K562 (cell line): ENCODE results near the gene CKLF. TPM values are rescaled to one million over a fixed set of nuclear protein-coding genes. Genes with fewer than 3 reads are reported as not detected.

ENCODE experiments used
- CSDE1 ChIP-seq, 2 experiments: fragments of 450-650 bp; IDR thresholded peaks; 2 replicates each; pipeline ENCODE4 v1.6.1; 2016; ENCODE audit warnings: mild to moderate bottlenecking in 1 of 2
- EHMT2 ChIP-seq: fragments of 450-650 bp; IDR thresholded peaks from 2 replicates; pipeline ENCODE4 v1.6.1; 2018; ENCODE audit warnings: antibody characterized with exemption
- ETV1 ChIP-seq: fragments of 450-650 bp; conservative IDR thresholded peaks from 2 replicates; pipeline ENCODE4 v1.6.1; 2016; ENCODE audit warnings: missing genetic modification characterization, control low read depth, low read depth, missing compliant biosample characterization
- KAT7 ChIP-seq: sonication (generic); formaldehyde crosslinking; IDR thresholded peaks from 2 replicates; pipeline ENCODE4 v1.8.0; 2022; ENCODE audit warnings: missing genetic modification reagents, mild to moderate bottlenecking, borderline replicate concordance
- KHSRP ChIP-seq: fragments of 450-650 bp; IDR thresholded peaks from 2 replicates; pipeline ENCODE4 v1.6.1; 2017
- NFXL1 ChIP-seq: fragments of 450-650 bp; formaldehyde crosslinking; IDR thresholded peaks from 2 replicates; pipeline ENCODE4 v1.4.0; 2021; ENCODE audit warnings: mild to moderate bottlenecking
- OTX1 ChIP-seq: fragments of 450-650 bp; formaldehyde crosslinking; IDR thresholded peaks from 2 replicates; pipeline ENCODE4 v1.4.0; 2022; ENCODE audit warnings: mild to moderate bottlenecking
- SAFB ChIP-seq: fragments of 200-400 bp; formaldehyde crosslinking; IDR thresholded peaks from 2 replicates; pipeline ENCODE4 v1.6.1; 2017; ENCODE audit warnings: low read depth, low read length, borderline replicate concordance
- SETDB1 ChIP-seq: IDR thresholded peaks from one replicate; pipeline ENCODE4 v1.6.1; 2012; ENCODE audit warnings: low read length, control low read depth, inconsistent platforms
- SMARCC2 ChIP-seq: fragments of 450-650 bp; IDR thresholded peaks from 2 replicates; pipeline ENCODE4 v1.6.1; 2017; ENCODE audit warnings: antibody characterized with exemption, moderate library complexity, mild to moderate bottlenecking, low read depth
- SMC3 ChIP-seq: conservative IDR thresholded peaks from 2 replicates; pipeline ENCODE4 v1.6.1; 2011; ENCODE audit warnings: low read depth, low read length, improper control_type of control experiment; ENCODE audit not compliant: insufficient read depth
- TAF1 ChIP-seq: IDR thresholded peaks from 2 replicates; pipeline ENCODE4 v1.6.1; 2011; ENCODE audit warnings: mild to moderate bottlenecking, low read length, moderate library complexity; ENCODE audit not compliant: insufficient read depth, control insufficient read depth, severe bottlenecking; ENCODE audit errors: extremely low read depth
- TAF7 ChIP-seq: fragments of 450-650 bp; IDR thresholded peaks from 2 replicates; pipeline ENCODE4 v1.6.1; 2016; ENCODE audit warnings: missing genetic modification characterization, missing compliant biosample characterization
- ZFP1 ChIP-seq: fragments of 450-650 bp; formaldehyde crosslinking; IDR thresholded peaks from 2 replicates; pipeline ENCODE4 v1.4.0; 2020; ENCODE audit warnings: mild to moderate bottlenecking, mixed read lengths
- ZNF436 ChIP-seq: fragments of 250-450, 450-650 bp; sonication (Bioruptor Pico); formaldehyde crosslinking; IDR thresholded peaks from 2 replicates; pipeline ENCODE4 v1.7.0; 2020; ENCODE audit warnings: mild to moderate bottlenecking
- polyA plus RNA-seq, 8 experiments: library from polyadenylated mRNA; depleted of rRNA in 4 of 8; stranded (reverse) in 5 of 8; unstranded in 3 of 8; fragments of >200 nt; fragmentation: Nextera tagmentation in 2 of 8; fragmentation: Illumina TruSeq in 1 of 8; extraction: Ambion mirVana in 2 of 8; extraction: Trizol in 1 of 8; gene quantifications; 2 replicates each; pipeline versions ENCODE4 v1.2.1 to v1.2.3, GENCODE V29; 2011 to 2014; ENCODE audit warnings: inconsistent platforms in 1 of 8, missing spikeins in 1 of 8
- total RNA-seq, 7 experiments: library from RNA; depleted of rRNA in 6 of 7; stranded (reverse); fragments of >200 nt in 6 of 7; fragmentation: Illumina TruSeq in 2 of 7; extraction: Trizol in 2 of 7; gene quantifications; 2 replicates each; pipeline versions ENCODE4 v1.2.1 to v1.2.3, GENCODE V29; 2011 to 2021; ENCODE audit warnings: low replicate concordance in 1 of 7
- TF ChIP-seq, protein P1 (sequence below): fragments of 250-450 bp; sonication (Bioruptor Pico); IDR thresholded peaks from 2 replicates; pipeline ENCODE4 v1.4.0; 2020; ENCODE audit warnings: borderline replicate concordance
- TF ChIP-seq, protein P2 (sequence below): IDR thresholded peaks from 2 replicates; pipeline ENCODE4 v1.6.1; 2012; ENCODE audit warnings: low read depth, low read length, improper control_type of control experiment, borderline replicate concordance
- TF ChIP-seq, protein P3 (sequence below): fragments of 250-450 bp; sonication (Bioruptor Pico); IDR thresholded peaks from 2 replicates; pipeline ENCODE4 v1.4.0; 2020; ENCODE audit warnings: mild to moderate bottlenecking, moderate library complexity
- TF ChIP-seq, protein P4 (sequence below): fragments of 450-650 bp; IDR thresholded peaks from 2 replicates; pipeline ENCODE4 v1.6.1; 2018; ENCODE audit warnings: mild to moderate bottlenecking, low read depth; ENCODE audit not compliant: partially characterized antibody

The CKLF gene
- total and polyA plus RNA-seq, 9 of the 15 experiments (the other 6 are each of a cell fraction or from before 2014, with no cell fraction given): 84.8 to 322 (median 118) TPM

DNA sequence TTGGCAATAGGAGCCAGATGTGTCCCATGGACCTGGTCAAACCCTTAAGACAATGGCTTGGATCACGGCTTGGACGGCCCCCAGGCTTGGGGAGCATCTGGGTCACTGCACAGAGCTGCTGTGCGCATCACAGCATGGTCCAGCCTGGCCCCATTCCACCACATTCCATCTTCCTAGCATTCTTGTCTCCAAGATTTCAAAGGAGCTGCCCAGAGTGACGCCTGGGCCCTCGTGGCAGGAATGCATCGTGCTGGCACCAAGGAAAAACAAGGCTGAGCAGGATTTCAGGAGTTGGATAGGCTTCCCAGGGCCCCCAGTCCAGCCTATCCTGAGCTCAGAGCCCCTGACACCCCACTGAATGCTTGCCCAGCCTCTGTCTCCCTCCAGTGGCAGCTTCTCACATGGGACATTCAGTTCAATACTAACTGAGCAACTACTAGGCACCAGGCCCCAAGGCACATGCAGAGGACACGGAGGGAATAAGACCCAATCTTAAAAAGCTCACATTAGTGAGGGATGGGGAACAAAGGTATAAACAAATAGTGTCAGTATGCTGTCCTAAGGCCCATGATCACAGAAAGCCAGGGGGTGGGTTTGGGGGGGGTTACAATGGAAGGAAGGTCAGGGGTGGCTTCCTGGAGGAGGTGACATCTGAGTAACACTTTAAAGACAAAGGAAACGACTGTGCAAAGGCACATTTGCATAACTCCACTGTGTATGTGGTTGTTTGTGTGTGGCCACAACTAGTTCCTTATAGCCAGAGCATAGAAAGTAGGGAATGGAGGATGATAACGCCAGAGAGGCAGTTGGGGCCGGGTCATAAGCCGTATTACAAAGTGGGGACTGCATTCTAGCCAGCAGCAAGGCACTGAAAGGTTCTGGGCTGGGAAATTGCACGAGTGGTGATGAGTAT is 36.5 kb upstream of the CKLF start (continued):
- TF ChIP-seq, protein P1, sequence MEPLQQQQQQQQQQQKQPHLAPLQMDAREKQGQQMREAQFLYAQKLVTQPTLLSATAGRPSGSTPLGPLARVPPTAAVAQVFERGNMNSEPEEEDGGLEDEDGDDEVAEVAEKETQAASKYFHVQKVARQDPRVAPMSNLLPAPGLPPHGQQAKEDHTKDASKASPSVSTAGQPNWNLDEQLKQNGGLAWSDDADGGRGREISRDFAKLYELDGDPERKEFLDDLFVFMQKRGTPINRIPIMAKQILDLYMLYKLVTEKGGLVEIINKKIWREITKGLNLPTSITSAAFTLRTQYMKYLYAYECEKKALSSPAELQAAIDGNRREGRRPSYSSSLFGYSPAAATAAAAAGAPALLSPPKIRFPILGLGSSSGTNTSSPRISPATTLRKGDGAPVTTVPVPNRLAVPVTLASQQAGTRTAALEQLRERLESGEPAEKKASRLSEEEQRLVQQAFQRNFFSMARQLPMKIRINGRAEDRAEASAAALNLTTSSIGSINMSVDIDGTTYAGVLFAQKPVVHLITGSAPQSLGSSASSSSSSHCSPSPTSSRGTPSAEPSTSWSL (CRISPR knock-in tag): no peak
- no peak for TF ChIP-seq TAF1
- no peak for TF ChIP-seq TAF7 (tag)
- no peak for TF ChIP-seq ETV1
- TF ChIP-seq, protein P2, sequence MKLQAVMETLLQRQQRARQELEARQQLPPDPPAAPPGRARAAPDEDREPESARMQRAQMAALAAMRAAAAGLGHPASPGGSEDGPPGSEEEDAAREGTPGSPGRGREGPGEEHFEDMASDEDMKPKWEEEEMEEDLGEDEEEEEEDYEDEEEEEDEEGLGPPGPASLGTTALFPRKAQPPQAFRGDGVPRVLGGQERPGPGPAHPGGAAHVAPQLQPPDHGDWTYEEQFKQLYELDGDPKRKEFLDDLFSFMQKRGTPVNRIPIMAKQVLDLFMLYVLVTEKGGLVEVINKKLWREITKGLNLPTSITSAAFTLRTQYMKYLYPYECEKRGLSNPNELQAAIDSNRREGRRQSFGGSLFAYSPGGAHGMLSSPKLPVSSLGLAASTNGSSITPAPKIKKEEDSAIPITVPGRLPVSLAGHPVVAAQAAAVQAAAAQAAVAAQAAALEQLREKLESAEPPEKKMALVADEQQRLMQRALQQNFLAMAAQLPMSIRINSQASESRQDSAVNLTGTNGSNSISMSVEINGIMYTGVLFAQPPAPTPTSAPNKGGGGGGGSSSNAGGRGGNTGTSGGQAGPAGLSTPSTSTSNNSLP: no peak
- TF ChIP-seq, protein P3, sequence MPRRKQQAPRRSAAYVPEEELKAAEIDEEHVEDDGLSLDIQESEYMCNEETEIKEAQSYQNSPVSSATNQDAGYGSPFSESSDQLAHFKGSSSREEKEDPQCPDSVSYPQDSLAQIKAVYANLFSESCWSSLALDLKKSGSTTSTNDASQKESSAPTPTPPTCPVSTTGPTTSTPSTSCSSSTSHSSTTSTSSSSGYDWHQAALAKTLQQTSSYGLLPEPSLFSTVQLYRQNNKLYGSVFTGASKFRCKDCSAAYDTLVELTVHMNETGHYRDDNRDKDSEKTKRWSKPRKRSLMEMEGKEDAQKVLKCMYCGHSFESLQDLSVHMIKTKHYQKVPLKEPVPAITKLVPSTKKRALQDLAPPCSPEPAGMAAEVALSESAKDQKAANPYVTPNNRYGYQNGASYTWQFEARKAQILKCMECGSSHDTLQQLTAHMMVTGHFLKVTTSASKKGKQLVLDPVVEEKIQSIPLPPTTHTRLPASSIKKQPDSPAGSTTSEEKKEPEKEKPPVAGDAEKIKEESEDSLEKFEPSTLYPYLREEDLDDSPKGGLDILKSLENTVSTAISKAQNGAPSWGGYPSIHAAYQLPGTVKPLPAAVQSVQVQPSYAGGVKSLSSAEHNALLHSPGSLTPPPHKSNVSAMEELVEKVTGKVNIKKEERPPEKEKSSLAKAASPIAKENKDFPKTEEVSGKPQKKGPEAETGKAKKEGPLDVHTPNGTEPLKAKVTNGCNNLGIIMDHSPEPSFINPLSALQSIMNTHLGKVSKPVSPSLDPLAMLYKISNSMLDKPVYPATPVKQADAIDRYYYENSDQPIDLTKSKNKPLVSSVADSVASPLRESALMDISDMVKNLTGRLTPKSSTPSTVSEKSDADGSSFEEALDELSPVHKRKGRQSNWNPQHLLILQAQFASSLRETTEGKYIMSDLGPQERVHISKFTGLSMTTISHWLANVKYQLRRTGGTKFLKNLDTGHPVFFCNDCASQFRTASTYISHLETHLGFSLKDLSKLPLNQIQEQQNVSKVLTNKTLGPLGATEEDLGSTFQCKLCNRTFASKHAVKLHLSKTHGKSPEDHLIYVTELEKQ: no peak
- TF ChIP-seq KAT7 (CRISPR knock-in tag): no peak
- TF ChIP-seq OTX1 (CRISPR knock-in tag): no peak
- TF ChIP-seq, protein P4, sequence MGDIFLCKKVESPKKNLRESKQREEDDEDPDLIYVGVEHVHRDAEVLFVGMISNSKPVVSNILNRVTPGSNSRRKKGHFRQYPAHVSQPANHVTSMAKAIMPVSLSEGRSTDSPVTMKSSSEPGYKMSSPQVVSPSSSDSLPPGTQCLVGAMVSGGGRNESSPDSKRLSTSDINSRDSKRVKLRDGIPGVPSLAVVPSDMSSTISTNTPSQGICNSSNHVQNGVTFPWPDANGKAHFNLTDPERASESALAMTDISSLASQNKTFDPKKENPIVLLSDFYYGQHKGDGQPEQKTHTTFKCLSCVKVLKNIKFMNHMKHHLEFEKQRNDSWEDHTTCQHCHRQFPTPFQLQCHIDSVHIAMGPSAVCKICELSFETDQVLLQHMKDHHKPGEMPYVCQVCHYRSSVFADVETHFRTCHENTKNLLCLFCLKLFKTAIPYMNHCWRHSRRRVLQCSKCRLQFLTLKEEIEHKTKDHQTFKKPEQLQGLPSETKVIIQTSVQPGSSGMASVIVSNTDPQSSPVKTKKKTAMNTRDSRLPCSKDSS: no peak
- TF ChIP-seq ZFP1 (CRISPR knock-in tag): no peak
- no peak for TF ChIP-seq NFXL1 (CRISPR knock-in tag)
- TF ChIP-seq SMARCC2: no peak
- TF ChIP-seq KHSRP: no peak
- TF ChIP-seq SETDB1: no peak
- TF ChIP-seq SMC3: 0 out of 2 replicates have a peak, but pooled peaks have one; percentile 23
- no peak for TF ChIP-seq SAFB
- TF ChIP-seq EHMT2: no peak
- TF ChIP-seq ZNF436: 0 out of 2 replicates have a peak, but pooled peaks have one; percentile 7
- TF ChIP-seq CSDE1 (IDR thresholded peaks at IDR 0.05): no peak
